NCI-H2171 treated with DMSO at 0.1 percent for 48 hours (cell line): Measurements from ENCODE around the gene FAM89B.

Experiments
- DNase-seq: peaks from one replicate; lab custom pipeline; 2025; lab: John Stamatoyannopoulos, UW

The FAM89B gene

GRCh38 chr11:65573391-65574079 is 1.2 kb downstream of the FAM89B start:
- DNase-seq: no peak

DNA sequence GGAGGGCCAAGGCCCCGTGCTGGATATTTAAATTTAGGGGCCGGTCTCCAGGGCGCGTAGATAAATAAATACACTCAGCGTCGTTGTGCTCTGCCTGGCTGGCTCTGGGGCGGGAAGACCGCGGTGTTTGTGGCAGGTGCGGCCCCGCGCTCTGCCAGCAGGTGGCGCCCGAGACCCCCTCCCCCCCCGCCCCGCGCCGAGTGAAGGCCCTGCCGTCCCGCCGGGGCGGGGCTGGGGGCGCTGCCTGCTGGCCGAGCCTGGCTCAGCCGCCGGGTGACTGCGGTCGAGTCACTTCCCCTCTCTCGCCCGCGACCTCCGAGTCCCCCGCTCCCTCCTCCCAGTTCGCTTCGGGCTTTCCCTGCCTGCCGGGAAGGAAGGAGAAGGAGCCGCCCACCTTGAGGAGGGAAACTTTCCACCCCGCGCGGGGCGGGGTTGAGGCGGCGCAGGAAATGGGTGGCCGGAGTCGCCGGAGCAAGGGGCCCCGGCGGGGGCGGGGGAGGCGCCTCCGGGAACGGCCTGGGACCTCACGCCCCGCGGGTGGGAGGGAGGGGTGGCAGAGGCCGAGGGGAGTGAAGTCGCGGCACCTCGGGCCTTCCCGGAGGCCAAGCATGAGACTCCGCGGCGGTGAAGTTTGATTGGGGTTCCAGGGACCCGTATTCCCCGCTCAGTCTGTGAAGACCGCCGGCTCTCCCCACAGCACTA is 1.9 kb downstream of the FAM89B start:
- DNase-seq: peak; percentile 74

GRCh38 chr11:65574811-65575567 is 2.7 kb downstream of the FAM89B start:
- peak; percentile 56 for DNase-seq

GRCh38 chr11:65575568-65576231 is 3.4 kb downstream of the FAM89B start, which contains the start of gene EHBP1L1:
EHBP1L1 (plus strand) TSS chr11:65576053; CDS start chr11:65576303, 250 bp downstream.
- DNase-seq: peak; percentile 38

DNA sequence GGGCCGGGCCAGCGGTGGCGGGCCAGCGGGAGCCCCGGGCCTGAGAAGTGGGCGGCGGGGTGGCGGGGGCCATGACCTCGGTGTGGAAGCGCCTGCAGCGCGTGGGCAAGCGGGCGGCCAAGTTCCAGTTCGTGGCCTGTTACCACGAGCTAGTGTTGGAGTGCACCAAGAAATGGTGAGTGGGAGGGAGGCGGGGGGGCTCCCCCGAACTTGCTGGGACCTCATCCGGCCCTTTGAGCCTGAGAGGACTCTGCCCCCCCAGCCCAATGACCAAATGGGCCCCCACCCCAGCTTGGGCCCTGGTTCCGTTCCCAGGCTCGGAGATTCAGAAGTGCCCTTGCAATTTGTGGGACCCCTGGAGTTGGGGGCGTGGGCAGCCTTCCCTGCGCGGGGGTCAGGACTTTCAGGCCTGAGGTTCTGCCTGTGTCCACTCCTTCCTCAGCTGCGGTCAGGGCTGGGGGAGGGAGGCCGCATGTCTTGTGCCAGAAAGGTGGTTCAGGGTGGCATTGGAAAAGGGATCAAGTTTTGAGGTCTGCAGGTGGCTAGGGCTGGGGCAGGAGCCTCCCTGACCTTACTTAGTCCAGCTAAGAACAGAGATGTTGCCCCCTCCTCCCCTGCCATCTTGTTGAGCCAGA is 4.0 kb downstream of the FAM89B start:
- no peak for DNase-seq

DNA sequence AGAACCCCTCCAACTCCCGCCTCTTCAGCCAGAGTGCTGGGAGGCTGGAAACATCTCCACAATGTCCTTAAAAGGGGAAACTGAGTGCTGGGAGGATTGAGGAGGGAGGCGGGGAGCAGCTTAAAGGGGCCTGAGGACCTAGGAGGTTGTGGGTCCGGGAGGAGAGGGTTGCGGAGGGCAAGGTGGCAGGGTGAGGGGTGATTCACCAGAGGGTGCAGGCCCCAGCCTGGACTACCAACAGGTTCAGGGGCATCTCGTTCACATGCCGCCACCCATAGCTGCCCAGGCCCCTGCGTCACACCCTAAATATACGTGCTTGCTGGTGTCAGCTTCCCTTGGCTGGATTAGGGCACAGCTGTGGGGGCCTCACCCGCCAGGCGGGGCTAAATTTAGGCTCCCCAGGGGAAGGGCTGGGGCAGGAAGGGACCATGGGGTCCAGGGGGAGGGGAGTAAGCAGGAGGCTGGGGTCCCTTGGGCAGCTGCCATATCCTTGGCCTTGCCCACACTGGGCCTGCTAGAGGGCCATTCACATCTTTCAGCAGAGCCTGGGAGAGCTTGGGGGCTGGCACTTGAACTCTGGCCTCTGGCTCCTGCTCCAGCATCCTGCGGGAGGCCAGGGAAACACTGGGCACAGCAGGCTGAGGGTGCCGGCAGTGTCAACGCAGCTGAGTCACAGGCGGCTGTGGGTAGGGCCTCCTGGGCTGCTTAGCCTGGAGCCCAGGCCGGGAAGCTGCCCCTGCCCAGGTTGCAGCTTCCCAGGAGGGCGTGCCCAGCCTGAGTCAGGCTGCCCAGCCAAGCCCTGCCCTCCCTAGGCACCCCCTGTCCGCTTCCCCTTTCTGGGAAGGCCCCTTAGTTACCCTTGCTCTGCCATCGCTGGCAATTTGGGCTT is 4.8 kb downstream of the FAM89B start:
- DNase-seq: no peak

DNA sequence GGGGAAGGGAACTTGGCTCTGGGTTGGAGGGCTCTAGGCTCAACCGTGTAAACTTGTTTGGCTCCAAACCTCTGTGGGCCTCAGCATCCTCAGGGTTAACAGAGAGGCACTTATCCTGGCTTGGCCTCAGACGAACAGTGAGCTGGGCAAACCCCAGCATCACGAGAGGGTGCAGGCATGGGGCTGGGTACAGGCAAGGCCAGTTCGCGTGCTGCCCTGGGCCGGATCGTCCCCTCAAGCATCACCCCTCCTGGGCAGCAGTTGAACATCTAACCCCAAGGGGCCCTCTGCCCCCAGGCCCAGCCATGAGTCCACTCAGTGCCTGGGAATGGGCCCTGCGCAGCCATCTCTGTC is 5.4 kb downstream of the FAM89B start:
- DNase-seq: no peak

GRCh38 chr11:65578134-65578533 is 5.8 kb downstream of the FAM89B start:
- DNase-seq: no peak

DNA sequence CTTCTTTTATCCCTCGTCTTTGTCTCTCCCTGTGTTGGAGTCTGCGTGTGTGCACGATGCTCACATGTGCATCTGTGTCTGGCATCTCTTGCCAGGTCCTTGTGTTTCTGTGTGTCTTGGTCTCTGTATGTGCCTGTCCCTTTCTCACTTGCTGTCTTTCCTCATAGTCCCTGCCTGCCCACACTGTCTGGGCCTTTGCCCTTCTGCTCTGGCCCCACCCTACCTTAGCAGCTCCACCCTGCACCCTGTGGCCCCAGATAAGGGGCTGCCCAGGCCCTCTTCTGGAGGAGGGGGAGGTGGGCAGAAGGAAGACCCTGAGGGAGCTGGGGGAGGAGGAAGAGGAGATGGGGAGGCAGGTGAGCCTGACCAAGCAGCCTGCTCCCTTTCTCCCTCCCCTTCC is 6.3 kb downstream of the FAM89B start:
- DNase-seq: no peak

DNA sequence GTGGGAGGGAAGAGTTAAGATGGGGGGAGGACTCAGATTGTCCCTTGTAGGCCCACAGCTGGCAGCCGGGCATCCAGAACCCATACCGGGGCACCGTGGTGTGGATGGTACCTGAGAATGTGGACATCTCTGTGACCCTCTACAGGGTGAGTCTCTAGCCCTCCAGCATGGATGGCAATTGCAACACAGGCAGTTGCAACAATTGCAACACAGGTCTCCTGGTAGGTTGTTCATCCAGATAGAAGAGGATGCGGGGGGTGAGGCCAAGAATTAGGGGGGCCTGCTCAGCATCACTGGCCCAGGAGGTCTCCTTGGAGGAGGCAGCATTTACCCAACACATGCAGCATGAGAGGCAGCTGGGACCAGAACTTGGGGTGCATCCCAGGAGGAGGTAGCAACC is 7.0 kb downstream of the FAM89B start:
- DNase-seq: no peak

DNA sequence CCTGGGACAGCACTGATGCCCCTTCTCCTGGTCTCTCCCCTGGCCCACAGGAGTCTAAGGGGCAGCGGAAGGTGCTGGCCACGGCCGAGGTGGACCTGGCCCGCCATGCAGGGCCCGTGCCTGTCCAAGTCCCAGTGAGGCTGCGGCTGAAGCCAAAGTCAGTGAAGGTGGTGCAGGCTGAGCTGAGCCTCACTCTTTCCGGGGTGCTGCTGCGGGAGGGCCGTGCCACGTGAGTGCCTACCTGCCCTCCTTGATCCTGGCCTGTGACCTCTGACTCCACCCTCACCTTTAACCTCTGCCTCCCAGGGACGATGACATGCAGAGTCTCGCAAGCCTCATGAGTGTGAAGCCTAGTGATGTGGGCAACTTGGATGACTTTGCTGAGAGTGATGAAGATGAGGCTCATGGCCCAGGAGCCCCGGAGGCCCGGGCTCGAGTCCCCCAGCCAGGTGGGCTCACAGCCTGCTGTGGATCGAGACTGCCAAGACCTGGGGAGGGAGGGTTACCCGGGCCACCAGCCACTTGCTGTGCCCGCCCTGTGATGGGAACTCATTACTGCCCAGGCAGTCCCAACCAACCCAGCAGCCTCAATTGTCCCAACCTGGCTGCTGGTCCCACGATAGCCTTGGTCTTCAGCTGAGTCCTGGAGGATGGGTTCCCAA is 7.8 kb downstream of the FAM89B start:
- no peak for DNase-seq

DNA sequence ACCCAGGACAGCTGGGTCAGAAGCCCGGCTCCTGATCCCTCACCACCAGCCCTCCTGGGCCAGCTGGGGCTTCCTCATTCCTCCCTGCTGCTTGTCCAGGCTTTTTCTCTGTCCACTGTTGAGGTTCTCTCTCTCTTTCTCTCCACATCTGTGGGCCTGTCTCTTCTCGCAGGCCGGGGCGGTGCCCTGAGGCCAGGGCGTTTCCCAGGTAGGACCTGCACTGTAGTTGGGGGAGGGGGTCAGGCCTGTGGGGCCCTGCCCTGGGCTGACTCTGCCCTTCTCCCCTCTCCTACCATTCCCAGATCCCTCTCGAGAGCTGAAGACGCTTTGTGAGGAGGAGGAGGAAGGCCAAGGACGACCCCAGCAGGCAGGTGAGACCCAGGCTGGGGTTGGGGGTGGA is 8.4 kb downstream of the FAM89B start:
- DNase-seq: no peak

DNA sequence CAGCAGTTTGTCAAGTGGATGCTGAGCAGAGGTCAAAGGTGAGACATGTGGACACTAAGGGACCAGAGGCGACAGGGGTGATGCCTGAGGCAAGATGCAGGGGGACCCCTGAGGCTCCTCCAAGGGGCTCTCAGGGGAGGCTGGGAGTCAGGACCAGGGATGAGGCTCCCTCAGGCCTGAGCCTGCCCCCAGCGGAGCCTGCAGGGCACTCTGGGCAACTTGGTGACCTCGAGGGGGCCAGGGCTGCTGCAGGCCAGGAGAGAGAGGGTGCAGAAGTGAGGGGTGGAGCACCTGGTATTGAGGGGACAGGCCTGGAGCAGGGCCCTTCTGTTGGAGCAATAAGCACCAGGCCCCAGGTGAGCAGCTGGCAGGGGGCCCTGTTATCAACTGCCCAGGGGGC is 9.6 kb downstream of the FAM89B start:
- DNase-seq: no peak

DNA sequence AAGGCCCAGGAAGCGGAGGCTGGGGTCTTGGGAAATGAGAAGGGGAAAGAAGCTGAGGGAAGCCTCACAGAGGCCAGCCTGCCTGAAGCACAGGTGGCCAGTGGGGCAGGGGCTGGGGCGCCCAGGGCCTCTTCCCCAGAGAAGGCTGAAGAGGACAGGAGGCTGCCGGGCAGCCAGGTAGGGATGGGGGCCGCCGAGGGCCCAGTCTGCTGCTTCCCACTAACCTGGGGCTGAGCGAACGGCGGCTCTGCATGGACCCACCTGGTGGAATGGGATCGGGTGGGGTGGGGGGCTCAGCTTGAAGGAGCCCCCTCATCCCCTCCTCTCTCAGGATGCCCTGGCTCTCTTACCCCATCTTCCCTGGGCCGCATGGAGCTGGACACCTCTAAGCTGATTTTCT is 11.3 kb downstream of the FAM89B start:
- no peak for DNase-seq

DNA sequence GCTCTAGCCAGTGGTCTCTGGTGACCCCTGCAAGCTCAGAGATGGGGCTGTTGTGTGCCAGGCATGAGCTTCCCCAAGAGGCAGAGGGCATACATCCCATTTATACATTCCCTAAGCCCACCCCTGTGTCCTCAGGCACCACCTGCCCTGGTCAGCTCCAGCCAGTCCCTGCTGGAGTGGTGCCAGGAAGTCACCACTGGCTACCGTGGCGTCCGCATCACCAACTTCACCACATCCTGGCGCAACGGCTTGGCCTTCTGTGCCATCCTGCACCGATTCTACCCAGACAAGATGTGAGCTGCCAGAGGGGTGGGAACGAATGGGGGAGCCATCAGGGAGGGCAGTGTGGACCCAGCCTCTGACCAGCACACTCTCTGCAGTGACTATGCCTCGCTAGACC is 11.8 kb downstream of the FAM89B start:
- DNase-seq: no peak

GRCh38 chr11:65584723-65585171 is 12.4 kb downstream of the FAM89B start:
- no peak for DNase-seq

DNA sequence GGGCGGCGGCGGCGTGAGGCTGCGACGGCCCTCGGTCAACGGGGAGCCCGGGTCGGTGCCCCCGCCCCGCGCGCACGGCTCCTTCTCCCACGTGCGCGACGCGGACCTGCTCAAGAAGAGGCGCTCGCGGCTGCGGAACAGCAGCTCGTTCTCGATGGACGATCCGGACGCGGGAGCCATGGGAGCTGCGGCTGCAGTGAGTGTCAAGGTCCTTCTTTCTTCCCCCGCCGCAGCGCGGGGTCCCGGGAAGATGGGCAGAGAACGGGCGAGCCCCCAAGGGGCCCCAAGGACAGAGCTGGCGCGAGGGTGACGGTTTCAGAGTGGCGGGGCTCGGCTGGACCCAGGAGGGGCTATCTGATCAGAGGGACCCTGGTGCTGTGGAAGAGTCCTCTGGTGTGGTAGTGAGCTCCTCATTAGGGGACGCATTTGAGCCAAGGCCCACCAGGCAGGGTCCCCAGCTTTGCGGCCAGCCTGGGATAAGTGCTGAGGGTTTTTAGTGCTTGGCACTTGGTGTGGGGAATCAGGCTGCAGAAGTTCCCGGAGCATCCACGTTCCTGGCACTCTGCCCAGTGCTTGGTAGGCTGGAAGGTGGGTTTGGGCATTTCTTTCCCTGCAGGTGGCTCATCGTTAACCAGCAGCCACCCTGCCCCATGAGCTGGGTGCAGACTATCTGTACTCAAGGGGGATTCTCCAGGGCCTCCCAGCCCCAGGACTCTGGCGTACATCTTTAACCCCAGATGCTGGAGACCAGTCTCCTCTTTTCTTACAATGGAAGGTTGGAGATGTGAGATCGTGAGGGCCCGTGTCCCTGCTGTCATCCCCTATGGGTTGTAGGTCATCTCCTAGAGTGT is 13.3 kb downstream of the FAM89B start:
- peak; percentile 31 for DNase-seq

DNA sequence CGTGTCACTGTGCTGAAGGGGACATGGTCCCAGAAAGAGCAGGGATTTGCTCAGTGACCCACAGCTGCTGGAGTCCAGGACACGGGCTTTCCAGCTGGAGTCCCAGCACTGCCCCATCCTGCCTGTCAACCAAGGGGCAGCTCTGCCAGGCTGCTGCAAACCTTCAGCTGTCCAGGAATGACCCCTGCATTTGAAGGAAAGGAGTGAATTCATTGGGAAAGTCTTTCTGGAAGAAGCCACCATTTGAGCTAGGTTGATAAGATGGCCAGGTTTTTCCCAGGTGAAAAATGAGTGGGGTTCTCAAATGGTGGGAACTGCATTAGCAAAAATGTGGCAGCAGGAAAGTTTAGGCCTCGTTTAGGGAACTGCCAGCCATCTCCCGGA is 13.9 kb downstream of the FAM89B start:
- DNase-seq: no peak

DNA sequence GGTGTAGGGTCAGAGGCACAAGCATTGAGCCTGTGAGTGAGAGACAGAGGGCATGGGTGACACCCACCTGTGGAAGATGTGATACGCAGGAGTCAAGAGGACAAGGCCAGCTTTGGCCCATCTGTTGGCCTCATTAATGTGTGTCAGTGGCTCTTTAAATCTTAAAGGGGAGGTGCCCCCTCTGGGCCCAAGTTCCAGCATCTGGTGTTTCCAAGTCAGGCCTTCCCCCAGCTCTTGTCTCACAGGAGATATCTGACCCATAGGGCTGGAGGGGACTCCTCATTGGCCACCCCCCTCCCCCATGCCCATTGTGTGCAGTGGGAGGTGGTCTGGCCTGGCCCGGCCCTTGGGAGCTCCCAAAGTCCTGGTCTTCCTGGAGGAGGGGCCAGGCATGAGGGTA is 14.3 kb downstream of the FAM89B start:
- DNase-seq: no peak
